HG03064 (cell line): Measurements from ENCODE around the gene KLHDC1.
"Not testable (repeated sequence)": the region's sequence is repeated elsewhere in the genome, so short reads cannot be mapped to it uniquely, and the experiment has no call there.

Experiments used
- ATAC-seq: cut with Tn5 transposase; IDR thresholded peaks from one replicate; pipeline ENCODE4 v1.9.1; 2021; ENCODE audit warnings: low read depth; ENCODE audit not compliant: unreplicated experiment

KLHDC1 gene

DNA sequence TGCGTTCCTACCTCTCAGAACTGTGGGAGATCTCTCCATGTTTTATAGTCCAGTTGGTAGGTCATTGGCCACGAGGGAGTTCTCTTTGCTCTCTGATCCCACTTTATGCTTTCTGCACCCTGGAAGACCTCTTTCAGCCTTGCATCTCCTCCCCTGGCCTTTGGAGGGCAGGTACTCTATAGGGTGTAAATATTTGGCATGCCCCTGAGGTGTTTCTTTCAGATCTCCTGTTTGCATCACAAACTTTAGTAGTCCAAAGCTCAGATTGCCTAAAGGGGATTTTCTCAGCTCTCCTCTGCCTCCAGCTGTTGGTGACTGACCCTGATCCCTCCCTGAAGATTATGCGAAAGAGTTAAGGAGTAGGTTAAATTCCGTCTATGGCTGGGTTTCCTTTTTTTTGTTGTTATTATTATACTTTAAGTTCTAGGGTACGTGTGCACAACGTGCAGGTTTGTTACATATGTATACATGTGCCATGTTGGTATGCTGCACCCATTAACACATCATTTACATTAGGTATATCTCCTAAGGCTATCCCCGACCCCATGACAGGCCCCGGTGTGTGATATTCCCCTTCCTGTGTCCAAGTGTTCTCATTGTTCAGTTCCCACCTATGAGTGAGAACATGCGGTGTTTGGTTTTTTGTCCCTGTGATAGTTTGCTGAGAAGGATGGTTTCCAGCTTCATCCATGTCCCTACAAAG lies 29.0 kb downstream of the KLHDC1 start:
- not testable (repeated sequence) for ATAC-seq

- ATAC-seq, result no peak
These were observed 34.3 kb downstream of the KLHDC1 start for GRCh38 chr14:49727171-49727570.

DNA sequence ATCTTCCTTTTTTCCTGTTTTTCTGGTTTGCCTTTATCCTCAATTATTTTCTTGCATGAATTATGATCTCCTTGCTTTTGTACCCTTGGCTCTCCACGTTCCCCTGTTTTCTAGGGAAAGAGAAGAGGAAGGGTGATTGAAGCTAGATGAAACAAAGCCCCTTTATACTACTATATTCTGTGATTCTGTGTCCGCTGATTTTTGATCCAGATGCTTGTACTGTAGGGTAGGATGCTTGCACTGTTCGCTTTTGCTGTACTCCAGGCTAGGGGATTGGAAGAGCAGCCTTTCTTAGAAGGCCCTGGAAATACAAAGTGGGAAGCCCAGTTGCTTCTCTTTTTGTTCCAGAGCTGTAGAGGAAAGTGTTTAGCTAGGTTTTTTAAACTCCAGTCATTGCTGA lies 40.0 kb downstream of the KLHDC1 start:
- no peak for ATAC-seq

DNA sequence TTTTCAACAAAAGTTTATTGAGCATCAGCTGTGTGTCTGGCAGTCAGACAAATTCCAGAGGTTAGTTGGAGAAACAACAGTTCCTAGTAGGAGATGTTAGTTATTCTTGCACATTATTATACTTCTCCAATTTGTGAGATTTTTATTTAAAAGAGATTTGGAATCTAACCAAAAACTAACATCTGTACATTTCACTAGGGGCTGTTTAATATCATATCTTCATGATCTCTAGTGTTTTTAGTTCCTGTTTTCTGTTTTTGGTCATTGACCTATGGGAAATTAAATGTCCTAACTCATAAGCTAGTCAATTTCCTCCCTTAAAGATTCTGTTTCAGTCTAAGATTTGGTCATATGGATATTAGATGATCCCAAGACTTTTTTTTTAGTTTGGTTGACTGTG lies 40.9 kb downstream of the KLHDC1 start:
- ATAC-seq, result no peak

DNA sequence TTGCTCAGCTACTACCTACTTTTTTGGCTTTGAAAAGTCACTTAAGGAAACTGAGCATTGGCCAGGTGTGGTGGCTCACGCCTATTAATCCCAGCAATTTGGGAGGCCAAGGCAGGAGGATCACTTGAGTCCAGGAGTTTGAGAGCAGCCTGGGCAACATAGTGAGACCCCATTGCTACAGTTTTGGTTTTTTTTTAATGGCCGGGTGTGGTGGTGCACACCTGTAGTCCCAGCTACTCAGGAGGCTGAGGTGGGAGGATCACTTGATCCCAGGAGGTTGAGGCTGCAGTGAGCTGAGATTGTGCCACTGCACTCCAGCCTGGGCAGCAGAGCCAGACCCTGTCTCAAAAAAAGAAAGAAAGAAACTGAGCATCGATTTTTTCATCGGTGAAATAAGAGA lies 42.7 kb downstream of the KLHDC1 start:
- not testable (repeated sequence) for ATAC-seq

DNA sequence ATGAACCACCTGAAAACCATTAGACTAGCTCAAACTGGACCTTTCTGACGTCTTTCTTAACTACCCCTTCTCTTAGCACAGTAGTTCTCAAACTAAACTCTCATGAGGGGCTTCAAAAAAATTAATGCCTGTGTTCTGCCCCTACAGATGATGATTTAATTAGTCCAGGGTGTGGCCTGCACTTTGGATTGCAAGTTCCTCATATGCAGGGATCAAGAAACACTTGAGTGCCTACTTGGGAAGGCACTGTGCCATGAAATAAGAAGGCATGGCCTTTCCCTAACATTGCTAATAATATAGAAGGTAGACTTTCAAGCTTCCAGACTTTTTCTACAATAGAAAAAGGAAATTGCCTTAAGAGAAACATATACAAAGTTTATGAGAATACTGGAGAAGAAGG lies 52.3 kb downstream of the KLHDC1 start:
- ATAC-seq, result no peak

DNA sequence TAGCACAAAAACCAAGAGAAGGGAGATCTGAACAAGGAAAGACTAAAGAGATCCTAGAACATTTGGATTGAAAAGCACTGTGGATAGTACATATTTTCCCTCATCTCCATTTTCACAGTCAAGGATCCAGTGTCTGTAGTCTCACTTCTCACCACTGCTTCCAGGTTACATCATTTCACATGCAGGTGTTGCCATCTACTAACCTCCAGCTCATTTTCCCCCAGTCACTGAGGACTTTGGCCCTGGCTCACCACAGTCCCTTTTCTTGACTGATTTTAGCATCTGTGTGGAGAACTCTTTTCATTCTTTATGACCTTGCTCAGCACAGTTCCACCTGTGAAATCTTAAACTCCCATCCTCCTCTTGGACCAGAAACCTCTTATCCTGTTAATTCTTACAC lies 53.6 kb downstream of the KLHDC1 start:
- not testable (repeated sequence) for ATAC-seq

DNA sequence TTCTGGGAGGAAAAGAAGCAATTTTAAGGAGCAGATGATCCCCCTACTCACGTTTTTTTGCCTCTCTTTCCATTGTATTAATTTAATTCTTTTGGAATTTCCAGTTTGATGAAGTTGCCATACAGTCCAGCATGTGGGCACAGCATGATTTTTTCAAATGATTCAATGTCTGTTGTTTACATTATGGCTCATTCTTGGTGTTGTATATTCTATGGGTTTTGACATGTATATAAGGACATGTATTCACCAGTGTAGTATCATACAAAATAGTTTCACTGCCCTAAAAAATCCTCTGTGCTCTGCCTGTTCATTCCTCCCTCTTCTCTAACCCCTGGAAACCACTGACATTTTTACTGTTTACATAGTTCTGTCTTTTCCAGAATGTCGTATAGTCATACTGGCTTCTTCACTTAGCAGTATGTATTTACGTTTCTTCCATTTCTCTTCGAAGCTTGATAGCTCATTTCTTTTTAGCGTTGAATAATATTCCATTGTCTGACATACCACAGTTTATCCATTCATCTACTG lies 61.7 kb downstream of the KLHDC1 start:
- ATAC-seq, result no peak

- no peak for ATAC-seq
These were observed 62.5 kb downstream of the KLHDC1 start for GRCh38 chr14:49755378-49755777.

GRCh38 chr14:49761839-49762551 lies 69.1 kb downstream of the KLHDC1 start:
- ATAC-seq, result no peak

GRCh38 chr14:49766839-49767238 lies 73.9 kb downstream of the KLHDC1 start:
- no peak for ATAC-seq

GRCh38 chr14:49767270-49767570 lies 74.3 kb downstream of the KLHDC1 start:
- ATAC-seq, result no peak

DNA sequence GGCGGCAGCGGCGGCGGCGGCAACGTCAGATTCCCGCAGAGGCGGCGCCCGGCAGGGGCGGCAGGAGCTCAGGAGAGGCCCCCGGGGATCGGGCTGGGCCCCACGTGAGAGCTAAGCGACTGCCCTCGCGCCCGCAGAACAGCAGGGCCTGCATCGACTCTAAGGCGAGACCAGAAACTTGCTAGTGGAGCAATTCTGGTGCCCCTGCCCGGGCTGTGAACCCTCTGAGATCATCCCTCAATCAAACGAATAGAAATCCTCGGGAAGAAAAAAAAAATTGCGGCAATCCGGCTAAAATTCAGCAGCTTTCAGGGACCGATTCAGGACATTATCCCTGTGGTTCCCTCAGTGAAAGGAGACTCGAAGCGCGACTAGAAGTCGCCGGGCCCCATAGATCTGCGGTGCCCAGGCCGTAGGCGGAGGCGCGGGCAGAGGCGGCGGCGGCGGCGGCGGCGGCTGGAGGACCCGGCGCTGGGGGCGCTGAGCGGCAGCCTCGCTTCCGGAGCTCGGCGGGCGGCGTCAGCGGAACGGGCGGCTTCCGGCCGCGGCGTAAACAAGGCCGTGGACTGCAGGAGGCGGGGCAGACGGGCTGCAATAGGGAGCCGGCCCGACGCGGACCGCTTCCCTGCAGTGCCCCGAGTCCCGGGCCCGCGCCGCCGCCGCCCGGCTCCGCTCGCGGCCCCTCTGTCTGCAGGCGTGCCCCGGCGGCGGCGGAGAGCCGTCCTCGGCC lies 74.8 kb downstream of the KLHDC1 start, which contains the start of gene KLHDC2:
TSS of gene KLHDC2 (plus strand) at position 583 of the 730 bp plus-strand sequence. CDS start 316 bp downstream, outside the sequence.
- peak; percentile 86 for ATAC-seq

- ATAC-seq, result peak; percentile 27
These were observed 75.6 kb downstream of the KLHDC1 start for GRCh38 chr14:49768301-49769121.

GRCh38 chr14:49769171-49769570 lies 76.3 kb downstream of the KLHDC1 start:
- ATAC-seq, result no peak

- ATAC-seq, result no peak
These were observed 76.8 kb downstream of the KLHDC1 start for GRCh38 chr14:49769581-49770211.

GRCh38 chr14:49770212-49770817 lies 77.4 kb downstream of the KLHDC1 start:
- no peak for ATAC-seq

DNA sequence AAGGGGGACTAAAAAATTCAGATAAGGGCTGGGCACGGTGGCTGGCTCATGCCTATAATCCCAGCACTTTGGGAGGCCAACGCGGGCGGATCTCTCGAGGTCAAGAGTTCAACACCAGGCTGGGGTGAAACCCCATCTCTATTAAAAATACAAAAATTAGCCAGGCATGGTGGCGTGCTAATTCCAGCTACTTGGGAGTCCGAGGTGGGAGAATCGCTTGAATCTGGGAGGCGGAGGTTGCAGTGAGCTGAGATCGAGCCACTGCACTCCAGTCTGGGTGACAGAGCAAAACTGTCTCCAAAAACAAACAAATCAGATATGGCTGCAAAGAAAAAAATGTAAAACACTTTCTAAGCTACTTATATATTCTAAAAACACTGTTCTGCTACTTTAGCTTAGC lies 78.8 kb downstream of the KLHDC1 start:
- ATAC-seq, result not testable (repeated sequence)

DNA sequence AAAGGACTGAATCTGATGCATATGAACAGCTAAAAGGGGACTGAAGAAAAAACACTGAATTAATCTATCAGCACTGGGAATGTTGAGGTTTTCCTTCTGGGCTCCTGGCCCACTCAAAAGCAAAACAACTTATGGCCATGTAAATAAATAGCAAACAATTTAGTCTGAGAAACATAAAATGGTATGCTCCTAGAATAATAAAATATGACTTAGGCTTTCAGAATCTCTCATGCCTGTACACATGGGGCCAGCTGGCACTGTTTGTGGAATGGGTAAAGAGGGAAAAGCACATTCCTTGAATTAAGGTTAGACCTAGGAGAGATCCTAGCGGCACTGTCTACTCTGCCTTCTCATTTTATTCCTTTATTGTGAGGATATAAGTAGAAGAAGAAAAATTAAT lies 81.2 kb downstream of the KLHDC1 start:
- no peak for ATAC-seq

GRCh38 chr14:49778421-49778820 lies 85.5 kb downstream of the KLHDC1 start:
- no peak for ATAC-seq
